GM13976 (cell line): ENCODE measurements around the gene ANKRD27.
"Not testable (repeated sequence)": the region's sequence is repeated elsewhere in the genome, so short reads cannot be mapped to it uniquely, and the experiment has no call there.

ENCODE experiments used
- DNase-seq: peaks from one replicate; pipeline ENCODE4 v3.0.0; 2012; ENCODE audit warnings: low spot score
- CTCF ChIP-seq: IDR thresholded peaks from 2 replicates; pipeline ENCODE4 v1.5.1; 2012; ENCODE audit warnings: borderline replicate concordance, mild to moderate bottlenecking; ENCODE audit not compliant: insufficient read depth; ENCODE audit errors: extremely low read depth, missing control alignments, control extremely low read depth
- in situ Hi-C: fragments of 300-500 bp; cut with MboI; formaldehyde crosslinking; loops from one replicate; pipeline ENCODE4 v1.12.0; 2022; ENCODE audit warnings: low sequenced_read_pairs, mixed read lengths, inconsistent platforms; ENCODE audit not compliant: unreplicated experiment

ANKRD27 gene

GRCh38 chr19:32576790-32577189 lies 98.2 kb downstream of the ANKRD27 start:
- in situ Hi-C loops, result no loop called here
- TF ChIP-seq CTCF, result no peak

GRCh38 chr19:32573492-32573794 lies 101.5 kb downstream of the ANKRD27 start:
- in situ Hi-C loops, result loop anchor here (25.0 kb wide), 2 partner anchors 236 to 1861 kb away; partner anchors contain the start of gene ZNF507
- DNase-seq, result no peak
- TF ChIP-seq CTCF, result no peak

More at GRCh38 chr19:32576790-32577189, 98.2 kb downstream of the ANKRD27 start:
- no peak for DNase-seq

- not testable (repeated sequence) for DNase-seq
- in situ Hi-C loops, result loop anchor here (25.0 kb wide), 2 partner anchors 236 to 1861 kb away; partner anchors contain the start of gene ZNF507
These were observed 102.1 kb downstream of the ANKRD27 start for GRCh38 chr19:32572700-32573491.

GRCh38 chr19:32571471-32572075 lies 103.4 kb downstream of the ANKRD27 start:
- in situ Hi-C loops, result loop anchor here (25.0 kb wide), 2 partner anchors 234 to 1859 kb away; partner anchors contain the start of gene ZNF507
- DNase-seq, result not testable (repeated sequence)

- peak; percentile 59 for TF ChIP-seq CTCF
- in situ Hi-C loops, result loop anchor here (25.0 kb wide), 2 partner anchors 233 to 1858 kb away; partner anchors contain the start of gene ZNF507
- peak; percentile 65 for DNase-seq
These were observed 104.7 kb downstream of the ANKRD27 start for GRCh38 chr19:32570081-32570785.

- no peak for TF ChIP-seq CTCF
- in situ Hi-C loops, result loop anchor here (25.0 kb wide), 2 partner anchors 230 to 1855 kb away; partner anchors contain the start of gene ZNF507
- no peak for DNase-seq
These were observed 107.5 kb downstream of the ANKRD27 start for GRCh38 chr19:32567486-32567885.

- TF ChIP-seq CTCF, result no peak
- no peak for DNase-seq
- in situ Hi-C loops, result loop anchor here (25.0 kb wide), 2 partner anchors 229 to 1854 kb away; partner anchors contain the start of gene ZNF507
These were observed 108.6 kb downstream of the ANKRD27 start for GRCh38 chr19:32566246-32566830.
